Stimulated activated CD4-positive, alpha-beta T cell treated with anti-CD3 and anti-CD28 coated beads, Interleukin-2, amount 100 ng/mL, for 48 hours (primary cell): Measurements from ENCODE around the gene ZNF511.
A peak's percentile ranks its signal among the peaks of the same experiment; 100 is the strongest.

ENCODE experiments used
- DNase-seq, 2 donors: peaks; one replicate each; pipeline ENCODE4 v3.0.0-alpha.2; 2020

The ZNF511 gene

DNA sequence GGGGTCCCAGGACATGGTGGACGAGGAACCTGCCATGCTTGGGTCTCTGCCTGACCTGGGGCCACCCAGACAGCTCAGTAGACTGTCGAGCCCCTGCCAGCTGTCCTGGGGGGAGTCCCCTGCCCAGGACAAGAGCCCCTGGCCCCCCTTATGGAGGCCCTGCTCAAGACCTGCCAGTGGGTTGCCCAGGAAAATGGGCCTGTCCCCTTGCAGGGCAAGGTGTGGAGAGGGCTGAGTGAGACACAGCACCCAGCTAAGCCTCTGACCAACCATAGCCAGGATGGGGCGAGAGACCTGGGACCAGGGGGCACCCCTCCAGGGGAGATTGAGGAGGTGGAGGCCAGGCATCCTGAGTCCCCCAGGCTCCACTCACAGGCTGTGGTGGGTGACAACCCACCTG is 47.3 kb downstream of the ZNF511 start:
- DNase-seq = no peak

DNA sequence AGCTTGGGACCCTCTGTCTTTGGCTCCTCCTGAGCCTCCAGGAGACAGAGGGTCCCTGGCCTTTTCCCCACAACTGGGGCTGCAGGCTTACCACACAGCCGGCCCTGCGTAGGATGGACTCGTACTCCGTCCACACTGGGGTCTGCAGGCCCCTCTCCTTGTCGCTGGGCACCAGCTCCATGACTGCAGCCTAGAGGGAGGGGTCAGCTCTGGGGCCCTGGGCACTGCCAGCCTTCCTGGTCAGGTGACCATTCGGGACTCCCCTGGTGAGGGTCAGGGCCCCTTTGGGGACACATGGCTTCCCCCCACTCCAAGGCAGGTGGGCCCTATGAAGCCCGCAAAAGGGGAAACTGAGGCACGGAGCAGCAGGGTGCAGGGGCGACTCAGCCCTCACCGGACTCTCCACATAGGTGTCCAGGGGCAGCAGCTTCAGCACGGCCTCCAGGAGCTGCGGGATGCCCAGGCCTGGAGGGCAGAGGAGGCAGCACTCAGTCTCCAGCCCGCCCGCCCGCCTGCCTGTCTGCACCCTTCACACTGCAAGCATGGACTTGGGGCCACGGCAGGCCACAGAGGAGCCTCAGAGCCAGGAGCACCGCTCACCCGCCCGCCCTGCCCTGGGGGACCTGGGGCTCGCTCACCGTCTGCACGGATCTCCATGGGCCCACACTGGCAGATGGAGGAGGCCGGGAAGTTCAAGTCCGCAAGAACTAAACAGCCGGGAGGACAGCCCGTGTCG is 48.0 kb downstream of the ZNF511 start:
- no peak for DNase-seq

DNA sequence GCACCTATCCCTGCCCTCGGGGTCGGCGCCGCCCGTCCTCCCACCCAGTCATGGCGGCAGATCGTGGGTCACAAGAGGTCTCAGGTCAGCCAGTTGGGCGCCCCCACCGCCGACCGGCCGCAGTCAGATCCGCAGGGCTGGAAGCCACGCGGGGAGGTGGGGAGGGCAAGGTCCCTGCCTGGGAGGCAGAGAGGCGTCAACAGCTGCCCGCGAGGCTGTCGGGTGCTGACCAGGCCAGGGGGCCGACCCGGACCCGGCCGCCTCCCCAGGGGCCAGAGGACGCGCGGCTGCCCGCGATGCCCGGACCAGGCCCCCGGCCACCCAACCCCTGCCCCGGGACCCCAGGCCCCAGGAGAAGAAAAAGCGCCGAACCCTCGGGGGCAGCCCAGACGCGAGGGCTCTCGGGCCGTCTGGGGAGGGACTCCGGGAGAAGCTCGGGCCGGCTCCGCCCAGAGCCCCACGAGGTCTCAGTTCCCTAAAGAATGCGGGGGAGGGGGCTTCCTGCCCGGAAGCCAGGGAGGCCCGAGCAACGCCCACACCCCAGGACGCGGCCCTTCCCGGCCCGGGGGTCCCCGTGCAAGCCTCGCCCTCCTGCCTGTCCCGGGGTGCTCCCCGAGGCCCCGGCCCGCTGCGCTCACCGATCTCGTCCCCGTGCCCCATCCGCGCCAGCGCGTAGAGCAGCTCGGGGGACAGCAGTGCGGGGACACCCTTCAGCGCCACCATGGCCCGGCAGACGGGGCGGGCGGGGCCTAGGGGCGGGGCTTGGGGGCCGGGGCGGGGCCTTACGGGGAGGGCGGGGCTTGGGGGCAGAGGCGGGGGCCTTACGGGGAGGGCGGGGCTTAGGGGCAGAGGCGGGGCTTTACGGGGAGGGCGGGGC is 48.8 kb downstream of the ZNF511 start, which contains the start of gene FUOM:
TSS of gene FUOM (minus strand) at position 735 of the 877 bp plus-strand sequence. CDS start at position 723, 12 bp downstream.
- DNase-seq = peak; percentile 56 to 66

DNA sequence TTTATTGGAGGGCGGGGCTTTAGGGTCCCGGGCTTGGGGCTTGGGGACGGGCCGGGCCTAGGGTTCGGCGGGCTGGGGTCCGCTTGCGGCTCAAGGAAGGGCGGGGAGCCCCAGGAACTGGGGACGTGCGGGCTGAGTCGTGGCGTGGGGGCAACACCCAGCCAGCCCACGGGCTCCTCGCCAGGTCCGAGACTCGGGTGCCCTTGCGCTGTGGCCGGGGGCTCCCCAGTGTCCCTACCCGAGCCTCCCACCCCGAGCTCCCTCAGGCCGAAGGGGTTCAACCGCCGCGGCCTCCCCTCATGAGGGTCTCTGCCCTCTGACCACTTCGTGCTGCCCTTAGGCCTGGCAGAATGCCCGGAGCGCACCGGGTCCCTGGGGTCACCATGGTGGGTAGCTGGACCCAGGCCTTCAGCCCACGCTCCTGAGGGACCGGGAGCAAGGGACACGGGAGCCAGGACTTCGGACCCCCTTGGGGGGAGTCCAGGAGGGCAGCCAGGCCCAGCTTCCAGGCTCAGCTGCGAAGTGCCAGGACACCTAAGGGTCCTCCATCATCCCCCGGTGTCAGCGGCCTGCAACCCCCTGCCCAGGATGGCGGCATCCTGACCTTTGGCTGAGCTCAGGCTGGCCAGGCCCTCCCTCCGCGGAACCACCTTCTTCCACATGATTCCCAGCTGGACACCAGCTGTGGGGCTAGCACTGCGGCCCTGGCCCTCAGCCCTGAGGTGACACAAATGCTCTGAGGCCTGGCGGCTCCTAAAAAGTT is 49.6 kb downstream of the ZNF511 start:
- no peak for DNase-seq

DNA sequence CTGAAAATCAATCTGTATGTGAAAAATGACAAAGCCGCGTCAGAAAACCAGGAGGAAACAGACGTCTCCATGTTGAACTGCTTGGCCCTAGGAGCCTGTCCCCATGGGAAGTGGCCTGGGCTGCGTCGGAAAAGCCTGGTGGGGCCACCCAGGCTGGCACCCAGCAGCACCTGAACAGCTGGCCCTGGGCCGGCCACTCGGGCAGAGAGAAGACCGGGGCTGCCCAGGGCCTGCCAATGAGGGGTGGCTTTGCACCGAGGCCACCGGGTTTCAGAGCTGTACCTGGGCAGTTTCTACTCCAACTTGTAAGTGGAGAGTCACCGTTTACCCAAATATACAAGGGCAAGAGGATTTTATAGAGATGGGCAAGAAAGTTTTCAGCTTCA is 50.2 kb downstream of the ZNF511 start:
- DNase-seq = no peak

DNA sequence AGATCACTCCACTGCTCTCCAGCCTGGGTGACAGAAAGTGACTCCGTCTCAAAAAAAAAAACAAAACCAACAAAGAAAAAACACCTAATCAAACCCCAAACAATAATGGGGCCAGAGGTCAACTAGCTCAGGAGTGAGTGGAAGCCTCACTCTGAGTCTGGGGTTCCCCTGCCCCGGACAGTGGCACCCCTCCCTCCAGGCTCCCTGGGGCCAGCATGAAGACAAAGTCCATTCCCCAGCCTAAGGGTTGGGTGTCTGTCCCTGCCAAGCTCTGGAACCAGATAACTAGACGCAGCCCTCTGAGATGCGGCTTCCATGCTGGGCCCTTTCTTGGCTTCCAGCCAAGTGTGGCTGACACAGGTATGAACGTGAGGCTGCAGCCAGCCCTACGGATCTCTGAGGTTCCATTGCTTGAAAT is 50.8 kb downstream of the ZNF511 start:
- DNase-seq = no peak

DNA sequence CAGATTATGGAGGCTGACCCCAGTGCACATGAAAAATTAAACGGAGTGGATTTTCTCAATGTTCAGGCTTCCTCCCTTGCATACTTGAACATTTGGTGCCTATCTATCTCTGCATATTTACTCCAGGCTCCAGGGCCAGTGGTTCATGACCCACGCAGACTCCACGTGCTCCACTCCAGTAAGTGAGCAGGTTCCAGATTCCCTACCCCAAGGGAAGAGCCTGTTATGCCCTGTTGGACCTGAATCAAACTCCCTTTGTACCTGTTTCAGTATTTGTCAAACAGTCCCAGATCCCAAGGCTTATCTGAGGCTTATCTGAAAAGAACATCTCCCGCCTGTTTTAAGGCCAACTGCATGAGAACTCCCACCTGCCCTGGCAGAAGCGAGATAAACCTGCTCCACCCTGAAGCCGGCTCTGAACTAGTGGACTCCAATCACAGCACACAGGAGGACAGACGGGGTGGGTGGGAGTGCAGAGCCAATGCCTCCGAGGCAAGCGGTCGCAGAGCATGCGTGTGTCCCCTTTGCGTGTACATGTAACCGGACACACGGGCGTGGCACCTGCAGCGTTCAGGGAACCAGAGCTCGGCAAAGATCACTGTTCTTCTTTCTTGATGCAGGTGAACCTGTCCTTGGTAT is 51.4 kb downstream of the ZNF511 start:
- no peak for DNase-seq

DNA sequence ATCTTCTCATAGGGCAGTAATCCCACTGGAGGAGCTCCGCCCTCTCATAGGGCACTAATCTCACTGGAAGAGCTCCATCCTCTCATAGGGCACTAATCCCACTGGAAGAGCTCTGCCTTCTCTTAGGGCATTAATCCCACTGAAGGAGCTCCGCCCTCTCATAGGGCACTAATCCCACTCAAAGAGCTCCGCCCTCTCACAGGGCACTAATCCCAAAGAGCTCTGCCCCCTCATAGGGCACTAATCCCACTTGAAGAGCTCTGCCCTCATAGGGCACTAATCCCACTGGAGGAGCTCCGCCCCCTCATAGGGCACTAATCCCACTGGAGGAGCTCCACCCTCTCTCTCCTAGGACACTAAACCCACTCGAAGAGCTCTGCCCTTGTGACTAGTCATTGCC is 52.5 kb downstream of the ZNF511 start:
- no peak for DNase-seq

DNA sequence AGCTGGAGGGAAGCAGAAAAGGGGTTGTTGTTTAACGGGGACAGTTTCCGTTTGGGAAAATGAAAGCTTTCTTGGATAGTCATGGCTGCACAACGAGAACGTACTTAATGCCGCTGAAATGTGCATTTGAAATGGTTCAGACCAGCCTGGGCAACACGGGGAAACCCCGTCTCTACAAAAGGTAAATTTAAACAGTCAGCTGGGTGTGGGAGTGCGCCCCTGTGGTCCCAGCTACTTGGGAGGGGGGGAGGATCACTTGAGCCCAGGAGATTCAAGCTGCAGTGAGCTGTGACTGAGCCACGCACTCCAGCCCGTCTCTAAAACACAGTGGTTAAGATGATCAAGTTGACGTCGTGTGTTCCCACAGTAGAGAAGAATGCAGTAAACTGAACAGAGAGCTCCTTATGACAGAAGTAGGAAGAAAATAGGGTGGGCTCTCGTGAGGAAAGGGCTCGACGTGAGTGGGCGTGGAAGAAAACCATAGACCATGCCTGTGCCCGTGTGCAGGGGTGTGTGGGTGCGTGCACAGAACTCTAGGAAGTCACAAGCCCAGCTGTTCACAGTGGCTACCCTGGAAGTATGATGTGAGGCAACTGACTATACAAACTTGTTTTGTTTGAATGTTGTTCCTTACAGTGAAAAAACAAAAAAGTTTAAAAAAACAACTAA is 53.2 kb downstream of the ZNF511 start:
- no peak for DNase-seq
